NB4 (cell line): ENCODE data around the gene DPYD.

Source experiments
- POLR2A ChIP-seq: IDR thresholded peaks from 2 replicates; pipeline ENCODE4 v1.6.1; 2011; ENCODE audit warnings: mild to moderate bottlenecking; ENCODE audit not compliant: insufficient read length; ENCODE audit errors: extremely low read depth
- TF ChIP-seq, protein P1 (sequence below): IDR thresholded peaks from one replicate; pipeline ENCODE4 v1.5.1; 2012; ENCODE audit warnings: low read depth, low read length
- TF ChIP-seq, protein P2 (sequence below): IDR thresholded peaks from 2 replicates; pipeline ENCODE4 v1.6.1; 2011; ENCODE audit warnings: low read depth, low read length

GRCh38 chr1:97307151-97307550, 613.7 kb downstream of the DPYD start:
- no peak for TF ChIP-seq POLR2A
- TF ChIP-seq, protein P1, sequence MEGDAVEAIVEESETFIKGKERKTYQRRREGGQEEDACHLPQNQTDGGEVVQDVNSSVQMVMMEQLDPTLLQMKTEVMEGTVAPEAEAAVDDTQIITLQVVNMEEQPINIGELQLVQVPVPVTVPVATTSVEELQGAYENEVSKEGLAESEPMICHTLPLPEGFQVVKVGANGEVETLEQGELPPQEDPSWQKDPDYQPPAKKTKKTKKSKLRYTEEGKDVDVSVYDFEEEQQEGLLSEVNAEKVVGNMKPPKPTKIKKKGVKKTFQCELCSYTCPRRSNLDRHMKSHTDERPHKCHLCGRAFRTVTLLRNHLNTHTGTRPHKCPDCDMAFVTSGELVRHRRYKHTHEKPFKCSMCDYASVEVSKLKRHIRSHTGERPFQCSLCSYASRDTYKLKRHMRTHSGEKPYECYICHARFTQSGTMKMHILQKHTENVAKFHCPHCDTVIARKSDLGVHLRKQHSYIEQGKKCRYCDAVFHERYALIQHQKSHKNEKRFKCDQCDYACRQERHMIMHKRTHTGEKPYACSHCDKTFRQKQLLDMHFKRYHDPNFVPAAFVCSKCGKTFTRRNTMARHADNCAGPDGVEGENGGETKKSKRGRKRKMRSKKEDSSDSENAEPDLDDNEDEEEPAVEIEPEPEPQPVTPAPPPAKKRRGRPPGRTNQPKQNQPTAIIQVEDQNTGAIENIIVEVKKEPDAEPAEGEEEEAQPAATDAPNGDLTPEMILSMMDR: no peak
- TF ChIP-seq, protein P2, sequence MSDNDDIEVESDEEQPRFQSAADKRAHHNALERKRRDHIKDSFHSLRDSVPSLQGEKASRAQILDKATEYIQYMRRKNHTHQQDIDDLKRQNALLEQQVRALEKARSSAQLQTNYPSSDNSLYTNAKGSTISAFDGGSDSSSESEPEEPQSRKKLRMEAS: no peak
